ENCODE results near the gene PDHB.

GRCh38 chr3:58474348-58474911, 40.8 kb upstream of the PDHB start:
- TF ChIP-seq CTCF (IDR thresholded peaks at IDR 0.05) (no peak), POLR2A (IDR thresholded peaks at IDR 0.05) (no peak)

Data from testis (tissue), 2 donors.